ENCODE measurements around the gene NELFB.

The NELFB gene

GRCh38 chr9:137268538-137269201, 13.5 kb downstream of the NELFB start:
- DNase-seq (ENCODE audit: low read depth), result no peak

GRCh38 chr9:137269231-137269772, 14.2 kb downstream of the NELFB start:
- DNase-seq (ENCODE audit: low read depth), result peak; percentile 89

GRCh38 chr9:137270929-137271695, 16.0 kb downstream of the NELFB start:
- no peak for DNase-seq (ENCODE audit: low read depth)

- no peak for DNase-seq (ENCODE audit: low read depth)
Observed at GRCh38 chr9:137271696-137272076, 16.6 kb downstream of the NELFB start.

GRCh38 chr9:137272241-137273094, 17.3 kb downstream of the NELFB start:
- no peak for DNase-seq (ENCODE audit: low read depth)

GRCh38 chr9:137273095-137273490, 18.0 kb downstream of the NELFB start:
- DNase-seq (ENCODE audit: low read depth), result no peak

GRCh38 chr9:137273611-137274320, 18.6 kb downstream of the NELFB start:
- no peak for DNase-seq (ENCODE audit: low read depth)

GRCh38 chr9:137275203-137275587, 20.1 kb downstream of the NELFB start:
- DNase-seq (ENCODE audit: low read depth), result no peak

- no peak for DNase-seq (ENCODE audit: low read depth)
Observed at GRCh38 chr9:137275588-137276472, 20.7 kb downstream of the NELFB start.

GRCh38 chr9:137276473-137277328, 21.6 kb downstream of the NELFB start:
- DNase-seq (ENCODE audit: low read depth), result peak; percentile 71

- DNase-seq (ENCODE audit: low read depth), result peak; percentile 91
Observed at GRCh38 chr9:137277329-137278041, 22.4 kb downstream of the NELFB start, which contains the start of gene TOR4A. TOR4A (plus strand) TSS chr9:137277726; CDS start chr9:137278690, 964 bp downstream.

GRCh38 chr9:137278061-137278701, 23.1 kb downstream of the NELFB start:
- DNase-seq (ENCODE audit: low read depth), result peak; percentile 44

GRCh38 chr9:137278721-137279711, 23.9 kb downstream of the NELFB start:
- no peak for DNase-seq (ENCODE audit: low read depth)

GRCh38 chr9:137279741-137280473, 24.8 kb downstream of the NELFB start:
- DNase-seq (ENCODE audit: low read depth), result no peak

- DNase-seq (ENCODE audit: low read depth), result no peak
Observed at GRCh38 chr9:137280474-137281344, 25.6 kb downstream of the NELFB start.

All from EH (cell line).